Body of pancreas (tissue), 4 donors: ENCODE data around the gene TBC1D12. TPM values are rescaled to one million over a fixed set of nuclear protein-coding genes. Genes with fewer than 3 reads are reported as not detected.
A peak's percentile ranks its signal among the peaks of the same experiment; 100 is the strongest.
"Not testable (repeated sequence)": the region's sequence is repeated elsewhere in the genome, so short reads cannot be mapped to it uniquely, and the experiment has no call there.

Experiments
- ATAC-seq: fragments of 150-250 bp; one replicate; pipeline ENCODE4 v1.9.1; 2016
- DNase-seq, 4 donors: peaks; one replicate each; pipeline ENCODE4 v3.0.0-alpha.2; 2019
- H3K27ac ChIP-seq, 4 donors: fragments of 200-600 bp; sonication (generic); 1 replicate in 3 of 4; 2 replicates in 1 of 4; pipeline versions ENCODE4 v1.5.1 to v1.6.1; 2016 to 2019; ENCODE audit warnings: mild to moderate bottlenecking in 1 of 4, mixed read lengths in 1 of 4, moderate library complexity in 1 of 4
- H3K27me3 ChIP-seq, 2 donors: fragments of 200-600 bp; sonication (generic); one replicate each; pipeline ENCODE4 v1.6.0; 2016; ENCODE audit warnings: mild to moderate bottlenecking in 1 of 2
- H3K36me3 ChIP-seq, 2 donors: fragments of 200-600 bp; sonication (generic); replicated peaks in 1 of 2; 2 replicates each; pipeline ENCODE4 v1.5.1; 2016; ENCODE audit warnings: low read depth in 2 of 2; ENCODE audit not compliant: insufficient read depth in 1 of 2
- H3K4me1 ChIP-seq: fragments of 200-600 bp; sonication (generic); one replicate; pipeline ENCODE4 v1.6.0; 2016
- H3K4me3 ChIP-seq, 2 donors: fragments of 200-600 bp; sonication (generic); 1 replicate in 1 of 2; 2 replicates in 1 of 2; pipeline ENCODE4 v1.5.1; 2016 to 2019
- H3K9me3 ChIP-seq, 3 donors: fragments of 200-600 bp; sonication (generic); 1 replicate in 2 of 3; 2 replicates in 1 of 3; pipeline ENCODE4 v1.5.1; 2016
- POLR2A ChIP-seq, 3 donors: fragments of 450-650 bp; IDR thresholded peaks; one replicate each; pipeline ENCODE4 v1.6.1; 2016; ENCODE audit warnings: antibody characterized with exemption in 3 of 3, mild to moderate bottlenecking in 2 of 3
- WGBS, 2 donors: methylation state at CpG; one replicate each; pipeline ENCODE4 v1.1.5; 2017; 5-methylcytosine and 5-hydroxymethylcytosine counted together
- intact Hi-C: fragments of 100-400 bp; cut with DNase I; formaldehyde crosslinking; loops from one replicate; pipeline ENCODE4 v1.15.1; 2023
- total RNA-seq, 2 donors: library from RNA; depleted of rRNA; stranded (reverse); fragments of >200 nt; gene quantifications; one replicate each; pipeline ENCODE4 v1.1.0, GENCODE V29; 2016
- TF ChIP-seq, protein P1 (sequence below), 7 experiments: fragments of 450-650 bp in 4 of 7; fragments of 200-600 bp in 3 of 7; sonication (generic) in 3 of 7; IDR thresholded peaks; one replicate each; pipeline ENCODE4 v1.5.1; 2016 to 2019; ENCODE audit warnings: antibody characterized with exemption in 7 of 7

TBC1D12 gene
- total RNA-seq, 2 donors from 2014 or later, result 11.9 to 17.5 TPM

- WGBS, 2 donors, result 93 to 97% methylated on average over 1 of the region's 1 CpG
- DNase-seq, result no peak
- no peak overlapping the region for H3K27ac ChIP-seq
- TF ChIP-seq POLR2A (IDR thresholded peaks at IDR 0.05), result no peak
- TF ChIP-seq, protein P1, sequence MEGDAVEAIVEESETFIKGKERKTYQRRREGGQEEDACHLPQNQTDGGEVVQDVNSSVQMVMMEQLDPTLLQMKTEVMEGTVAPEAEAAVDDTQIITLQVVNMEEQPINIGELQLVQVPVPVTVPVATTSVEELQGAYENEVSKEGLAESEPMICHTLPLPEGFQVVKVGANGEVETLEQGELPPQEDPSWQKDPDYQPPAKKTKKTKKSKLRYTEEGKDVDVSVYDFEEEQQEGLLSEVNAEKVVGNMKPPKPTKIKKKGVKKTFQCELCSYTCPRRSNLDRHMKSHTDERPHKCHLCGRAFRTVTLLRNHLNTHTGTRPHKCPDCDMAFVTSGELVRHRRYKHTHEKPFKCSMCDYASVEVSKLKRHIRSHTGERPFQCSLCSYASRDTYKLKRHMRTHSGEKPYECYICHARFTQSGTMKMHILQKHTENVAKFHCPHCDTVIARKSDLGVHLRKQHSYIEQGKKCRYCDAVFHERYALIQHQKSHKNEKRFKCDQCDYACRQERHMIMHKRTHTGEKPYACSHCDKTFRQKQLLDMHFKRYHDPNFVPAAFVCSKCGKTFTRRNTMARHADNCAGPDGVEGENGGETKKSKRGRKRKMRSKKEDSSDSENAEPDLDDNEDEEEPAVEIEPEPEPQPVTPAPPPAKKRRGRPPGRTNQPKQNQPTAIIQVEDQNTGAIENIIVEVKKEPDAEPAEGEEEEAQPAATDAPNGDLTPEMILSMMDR (IDR thresholded peaks at IDR 0.05), result no peak
- no peak for ATAC-seq
- peaks cover 0 to 4% (median 0%) of the 10 kb centered on the region in 3 donors for H3K9me3 ChIP-seq
- intact Hi-C loops, result no loop called here
- H3K27me3 ChIP-seq, result no peaks in the 10 kb centered on the region
- peaks cover 0 to 6% of the 10 kb centered on the region in 2 donors for H3K36me3 ChIP-seq
- no peak overlapping the region for H3K4me3 ChIP-seq
- H3K4me1 ChIP-seq, result no peaks in the 10 kb centered on the region
Observed at GRCh38 chr10:94533027-94533426, 130.7 kb downstream of the TBC1D12 start.

DNA sequence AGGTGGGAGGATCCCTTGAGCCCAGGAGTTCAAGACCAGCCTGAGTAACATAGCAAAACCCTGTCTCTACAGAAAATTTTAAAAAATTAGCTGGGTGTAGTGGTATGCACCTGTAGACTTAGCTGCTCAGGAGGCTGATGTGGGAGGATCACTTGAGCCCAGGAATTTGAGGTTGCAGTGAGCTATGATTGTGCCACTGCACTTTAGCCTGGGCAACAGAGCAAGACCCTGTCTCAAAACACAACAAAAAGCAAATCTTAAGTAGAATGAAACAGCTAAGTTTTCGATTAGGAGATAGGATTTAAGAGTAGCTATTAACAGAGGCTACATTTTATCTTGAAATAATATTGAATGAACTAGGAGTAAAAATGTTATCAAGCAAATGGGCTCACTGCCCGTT, 139.9 kb downstream of the TBC1D12 start:
- intact Hi-C loops, H3K27me3 ChIP-seq, H3K27ac ChIP-seq, H3K9me3 ChIP-seq, H3K4me3 ChIP-seq, DNase-seq, ATAC-seq, H3K36me3 ChIP-seq: not testable (repeated sequence)
- H3K4me1 ChIP-seq, result peaks cover 21% of the 10 kb centered on the region
- WGBS, 2 donors, result 31 to 48% methylated on average over 2 of the region's 2 CpGs

- Histone ChIP-seq H3K27me3 (no peaks in the 10 kb centered on the region), H3K4me3 (peak within 1 kb of the TSS; percentile 49 to 76), H3K27ac (peak within 1 kb of the TSS; percentile 48 to 80 (median 64)), H3K36me3 (no peaks in the 10 kb centered on the region), H3K4me1 (peaks cover 21% of the 10 kb centered on the region), H3K9me3 (no peaks in the 10 kb centered on the region)
- TF ChIP-seq, protein P1 (IDR thresholded peaks at IDR 0.05), result peak in 3 of 7 experiments; percentile 19 to 23 (median 20)
- TF ChIP-seq POLR2A (IDR thresholded peaks at IDR 0.05), result peak in 2 of 3 donors; percentile 35 to 38
- intact Hi-C loops, result no loop called here
- ATAC-seq, result peak; percentile 95
- WGBS, 2 donors, result 0% methylated on average over 25 to 48 of the region's 48 CpGs
- DNase-seq, result peak; percentile 88 to 90 (median 88)
Observed at GRCh38 chr10:94545391-94546048, 143.2 kb downstream of the TBC1D12 start, which contains the start of gene HELLS. Gene HELLS, plus strand, starts transcription at chr10:94545788. Its CDS starts 134 bp downstream, at chr10:94545922.

GRCh38 chr10:94546049-94546900, 143.9 kb downstream of the TBC1D12 start:
- no peaks in the 10 kb centered on the region for H3K27me3 ChIP-seq
- no peak for TF ChIP-seq POLR2A (IDR thresholded peaks at IDR 0.05)
- TF ChIP-seq, protein P1 (IDR thresholded peaks at IDR 0.05), result no peak
- DNase-seq, result no peak
- H3K9me3 ChIP-seq, result no peaks in the 10 kb centered on the region
- no peak for ATAC-seq
- H3K36me3 ChIP-seq, result no peaks in the 10 kb centered on the region
- H3K4me1 ChIP-seq, result peaks cover 21% of the 10 kb centered on the region
- intact Hi-C loops, result no loop called here
- H3K27ac ChIP-seq, result peak overlapping the region in 2 of 4 donors; percentile 59 to 80
- 1% methylated on average over 24 to 25 of the region's 25 CpGs for WGBS, 2 donors
- H3K4me3 ChIP-seq, result peak overlapping the region; percentile 49 to 76

- WGBS, 2 donors, result 27 to 47% methylated on average over 1 of the region's 1 CpG
- Histone ChIP-seq H3K9me3 (no peaks in the 10 kb centered on the region), H3K4me1 (peaks cover 21% of the 10 kb centered on the region), H3K27me3 (no peaks in the 10 kb centered on the region), H3K27ac (no peak overlapping the region), H3K4me3 (no peak overlapping the region), H3K36me3 (no peaks in the 10 kb centered on the region)
- no peak for DNase-seq
- TF ChIP-seq, protein P1 (IDR thresholded peaks at IDR 0.05), result no peak
- TF ChIP-seq POLR2A (IDR thresholded peaks at IDR 0.05), result no peak
- ATAC-seq, result no peak
- intact Hi-C loops, result no loop called here
Observed at GRCh38 chr10:94546901-94547185, 144.5 kb downstream of the TBC1D12 start.
